GM12878 (cell line): Measurements from ENCODE around the gene ANAPC7. TPM values are rescaled to one million over a fixed set of nuclear protein-coding genes. Genes with fewer than 3 reads are reported as not detected.

Source experiments
- ATAC-seq: fragments of 200-7000 bp; cut with Tn5 transposase; 3 replicates; pipeline ENCODE4 v1.9.1; 2020; ENCODE audit warnings: mild to moderate bottlenecking, moderate library complexity
- BruUV-seq: library from RNA; stranded (reverse); fragments of 400-500 nt; replicated peaks from 2 replicates; lab custom pipeline; 2021; lab: Mats Ljungman, UMichigan
- CTCF ChIA-PET: fragments of 300-600 bp; sonication (Branson Sonifier 250); formaldehyde crosslinking; extraction: SDS; loops from one replicate; lab custom pipeline; 2021; ENCODE audit warnings: inconsistent platforms; lab: Yijun Ruan, JAX
- POLR2A ChIA-PET: fragments of 350-600 bp; formaldehyde crosslinking; extraction: SDS; loops from one replicate; lab custom pipeline; 2021; ENCODE audit warnings: inconsistent platforms; lab: Charles Lee
- RAD21 ChIA-PET: fragments of 300-600 bp; sonication (Branson Sonifier 250); formaldehyde crosslinking; loops from one replicate; lab custom pipeline; 2023; ENCODE audit warnings: antibody characterized with exemption; ENCODE audit not compliant: unreplicated experiment; lab: Charles Lee
- SMC1A ChIA-PET: fragments of 300-600 bp; sonication (Branson Sonifier 250); formaldehyde crosslinking; loops from one replicate; lab custom pipeline; 2023; ENCODE audit not compliant: unreplicated experiment, uncharacterized antibody; lab: Charles Lee
- DNase-seq: peaks from one replicate; pipeline ENCODE4 v3.0.0-alpha.2; 2011; ENCODE audit warnings: low read depth, low spot score
- FAIRE-seq: peaks from 3 replicates; lab custom pipeline; 2011; peaks lifted over from hg19 to GRCh38; lab: Jason Lieb, UNC
- H2AFZ ChIP-seq: 2 replicates; pipeline ENCODE4 v1.6.0; 2011; ENCODE audit warnings: low read depth, low read length, control low read depth; ENCODE audit not compliant: control insufficient read depth
- H3K27ac ChIP-seq: 2 replicates; pipeline ENCODE4 v1.5.1; 2011; ENCODE audit warnings: control low read depth; ENCODE audit not compliant: control insufficient read depth, insufficient read depth
- H3K27me3 ChIP-seq, 2 experiments: replicated peaks in 1 of 2; 2 replicates each; pipeline versions ENCODE4 v1.6.0 to v1.6.1; 2011; ENCODE audit warnings: low read length in 1 of 2; ENCODE audit not compliant: control insufficient read depth in 2 of 2, insufficient read depth in 2 of 2
- H3K36me3 ChIP-seq, 2 experiments: 2 replicates each; pipeline ENCODE4 v1.5.1; 2011; ENCODE audit warnings: low read length in 1 of 2; ENCODE audit not compliant: control insufficient read depth in 2 of 2, insufficient read depth in 2 of 2
- H3K4me1 ChIP-seq: 2 replicates; pipeline ENCODE4 v1.6.1; 2011; ENCODE audit warnings: mild to moderate bottlenecking, low read length, moderate library complexity, mixed read lengths; ENCODE audit not compliant: control insufficient read depth, insufficient read depth
- H3K4me2 ChIP-seq: 2 replicates; pipeline ENCODE4 v1.6.0; 2011; ENCODE audit warnings: control low read depth; ENCODE audit not compliant: control insufficient read depth, insufficient read depth
- H3K4me3 ChIP-seq: fragments of 200-600 bp; sonication (generic); 2 replicates; pipeline ENCODE4 v1.5.1; 2016
- H3K79me2 ChIP-seq: 2 replicates; pipeline ENCODE4 v1.6.0; 2011; ENCODE audit warnings: low read length; ENCODE audit not compliant: control insufficient read depth, insufficient read depth
- H3K9ac ChIP-seq: 2 replicates; pipeline ENCODE4 v1.8.0; 2011; ENCODE audit warnings: low read length, control low read depth, mixed read lengths; ENCODE audit not compliant: control insufficient read depth, insufficient read depth
- H3K9me3 ChIP-seq: replicated peaks from 3 replicates; pipeline ENCODE4 v1.5.1; 2011; ENCODE audit warnings: mild to moderate bottlenecking, low read length; ENCODE audit not compliant: control insufficient read depth, insufficient read depth
- H4K20me1 ChIP-seq: 2 replicates; pipeline ENCODE4 v1.6.0; 2011; ENCODE audit not compliant: control insufficient read depth, insufficient read depth
- NRF1 ChIP-seq: conservative IDR thresholded peaks from 2 replicates; pipeline ENCODE4 v1.6.1; 2011; ENCODE audit warnings: mild to moderate bottlenecking, low read depth, low read length, improper control_type of control experiment
- SIN3A ChIP-seq: IDR thresholded peaks from 2 replicates; pipeline ENCODE4 v1.6.1; 2012; ENCODE audit warnings: low read depth, low read length, improper control_type of control experiment
- SUPT20H ChIP-seq: IDR thresholded peaks from 2 replicates; pipeline ENCODE4 v1.6.1; 2011; ENCODE audit warnings: low read depth, mild to moderate bottlenecking, low read length, moderate library complexity, borderline replicate concordance; ENCODE audit not compliant: control insufficient read depth
- WGBS: methylation state at CpG from one replicate; pipeline ENCODE4 v1.1.6; 2016; ENCODE audit warnings: low lambda C conversion rate; ENCODE audit not compliant: insufficient replicate concordance, insufficient coverage; ENCODE audit errors: missing lambda C conversion rate; 5-methylcytosine and 5-hydroxymethylcytosine counted together
- in situ Hi-C: fragments of 300-500 bp; cut with MboI; formaldehyde crosslinking; loops from 9 replicates; pipeline ENCODE4 v1.14.3; 2018; ENCODE audit warnings: mixed read lengths
- intact Hi-C: fragments of 100-400 bp; cut with micrococcal nuclease; formaldehyde crosslinking; loops from one replicate; pipeline ENCODE4 v1.14.2; 2022; ENCODE audit not compliant: unreplicated experiment
- polyA plus RNA-seq, 11 experiments: library from polyadenylated mRNA; depleted of rRNA in 4 of 11; unstranded in 6 of 11; stranded (reverse) in 5 of 11; fragments of >200 nt; fragmentation: Nextera tagmentation in 4 of 11; fragmentation: Illumina TruSeq in 1 of 11; extraction: Ambion mirVana in 4 of 11; extraction: Trizol in 1 of 11; gene quantifications; 1 replicate in 1 of 11; 2 replicates in 10 of 11; pipeline versions ENCODE4 v1.2.1 to v1.2.3, GENCODE V29; 2011 to 2016; ENCODE audit warnings: inconsistent platforms in 2 of 11, missing spikeins in 2 of 11, low read depth in 1 of 11
- total RNA-seq, 4 experiments: library from RNA; depleted of rRNA in 3 of 4; stranded (reverse); fragments of >200 nt in 3 of 4; fragmentation: Illumina TruSeq in 1 of 4; extraction: Trizol in 1 of 4; gene quantifications; 2 replicates each; pipeline versions ENCODE4 v1.2.1 to v1.2.3, GENCODE V29; 2013 to 2021
- TF ChIP-seq, protein P1 (sequence below): IDR thresholded peaks from 2 replicates; pipeline ENCODE4 v1.6.1; 2011; ENCODE audit warnings: borderline replicate concordance, low read depth, mild to moderate bottlenecking, moderate library complexity, low read length; ENCODE audit not compliant: insufficient read depth, poor library complexity, severe bottlenecking

The ANAPC7 gene
- total and polyA plus RNA-seq, 10 of the 15 experiments (the other 5 are each of a cell fraction or from before 2014, with no cell fraction given) = 24.5 to 77.9 (median 58.6) TPM

DNA sequence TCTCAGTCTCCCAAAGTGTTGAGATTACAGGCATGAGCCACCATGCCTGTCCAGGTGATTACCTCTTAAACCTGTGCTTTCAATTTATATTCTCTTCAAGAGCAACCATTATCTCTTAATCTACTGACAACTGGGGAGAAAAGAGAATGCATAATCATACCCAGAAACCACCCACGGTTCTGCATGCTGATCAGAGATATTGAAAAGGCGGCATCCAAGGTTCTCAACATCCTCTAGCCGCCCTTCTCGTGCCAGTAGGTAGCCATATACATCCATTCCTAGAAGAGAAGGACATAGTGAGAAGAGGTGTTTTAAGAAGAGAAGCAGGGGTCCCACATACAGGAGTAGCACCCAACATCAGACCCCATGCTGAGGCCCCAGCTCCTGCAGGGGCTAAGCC lies 20.8 kb downstream of the ANAPC7 start:
- CTCF ChIA-PET = no interaction called here
- no peak overlapping the region for H3K27ac ChIP-seq
- H3K27me3 ChIP-seq = no peaks in the 10 kb centered on the region
- TF ChIP-seq NRF1 = no peak
- TF ChIP-seq, protein P1, sequence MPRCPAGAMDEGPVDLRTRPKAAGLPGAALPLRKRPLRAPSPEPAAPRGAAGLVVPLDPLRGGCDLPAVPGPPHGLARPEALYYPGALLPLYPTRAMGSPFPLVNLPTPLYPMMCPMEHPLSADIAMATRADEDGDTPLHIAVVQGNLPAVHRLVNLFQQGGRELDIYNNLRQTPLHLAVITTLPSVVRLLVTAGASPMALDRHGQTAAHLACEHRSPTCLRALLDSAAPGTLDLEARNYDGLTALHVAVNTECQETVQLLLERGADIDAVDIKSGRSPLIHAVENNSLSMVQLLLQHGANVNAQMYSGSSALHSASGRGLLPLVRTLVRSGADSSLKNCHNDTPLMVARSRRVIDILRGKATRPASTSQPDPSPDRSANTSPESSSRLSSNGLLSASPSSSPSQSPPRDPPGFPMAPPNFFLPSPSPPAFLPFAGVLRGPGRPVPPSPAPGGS = no peak
- TF ChIP-seq SUPT20H = no peak
- TF ChIP-seq, all 136 proteins: peak for 0
- ATAC-seq = no peak
- H3K4me1 ChIP-seq = peaks cover 12% of the 10 kb centered on the region
- H2AFZ ChIP-seq = no peak overlapping the region
- in situ Hi-C loops (no loop called here), intact Hi-C loops (no loop called here)
- H3K36me3 ChIP-seq = peaks cover 9 to 35% of the 10 kb centered on the region in 2 experiments
- H4K20me1 ChIP-seq = no peaks in the 10 kb centered on the region
- H3K4me3 ChIP-seq = no peak overlapping the region
- POLR2A ChIA-PET = no interaction called here
- no peak overlapping the region for H3K9ac ChIP-seq
- no peaks in the 10 kb centered on the region; the same call in 1 of the 2 replicates for H3K79me2 ChIP-seq
- DNase-seq = no peak
- RAD21 ChIA-PET = no interaction called here
- no TSS peak for BruUV-seq
- SMC1A ChIA-PET = no interaction called here
- H3K9me3 ChIP-seq = no peaks in the 10 kb centered on the region
- FAIRE-seq = no peak
- H3K4me2 ChIP-seq = no peak overlapping the region
- 58% methylated on average over 4 of the region's 4 CpGs for WGBS

DNA sequence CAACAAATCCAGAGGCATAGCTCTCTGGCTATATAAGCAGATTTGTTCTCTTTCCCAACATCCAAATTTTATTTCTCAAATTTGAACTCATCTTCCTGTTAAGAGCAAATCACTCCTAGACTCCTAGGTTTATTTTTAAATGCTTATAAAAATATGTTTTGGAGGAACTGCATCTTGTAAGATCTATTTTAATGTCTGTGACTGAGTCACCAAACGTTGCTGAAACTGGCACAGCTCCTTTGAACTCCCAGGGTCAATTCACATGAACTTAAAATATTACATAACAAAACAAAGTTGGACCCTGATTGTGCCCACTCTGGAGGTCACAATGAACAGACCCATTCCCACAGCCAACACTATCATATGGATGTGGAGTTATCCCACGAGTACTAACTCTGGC lies 23.9 kb downstream of the ANAPC7 start:
- FAIRE-seq = no peak
- no peak for TF ChIP-seq SIN3A
- no peak for DNase-seq
- Histone ChIP-seq H3K4me3 (no peak overlapping the region), H3K9me3 (no peaks in the 10 kb centered on the region), H2AFZ (no peak overlapping the region), H3K27ac (no peak overlapping the region), H4K20me1 (no peaks in the 10 kb centered on the region), H3K9ac (no peak overlapping the region), H3K27me3 (no peaks in the 10 kb centered on the region), H3K36me3 (peaks cover 11 to 29% of the 10 kb centered on the region in 2 experiments), H3K4me1 (peaks cover 3% of the 10 kb centered on the region), H3K4me2 (no peak overlapping the region), H3K79me2 (no peaks in the 10 kb centered on the region)
- POLR2A ChIA-PET = interaction anchor here (1.0 to 1.9 kb wide), 2 partner anchors 8 to 26 kb away, joined by 3 to 9 read pairs; no protein-coding TSS in a partner anchor
- WGBS = 47% methylated on average over 2 of the region's 2 CpGs
- RAD21 ChIA-PET = no interaction called here
- ATAC-seq = no peak
- no TSS peak for BruUV-seq
- in situ Hi-C loops (no loop called here), intact Hi-C loops (no loop called here)
- CTCF ChIA-PET = interaction anchor here (1.1 kb wide), 1 partner anchor 52 kb away, joined by 7 read pairs; no protein-coding TSS in a partner anchor
- SMC1A ChIA-PET = interaction anchor here (0.9 to 1.2 kb wide), 4 partner anchors 11 to 280 kb away, joined by 3 to 5 read pairs (median 4); no protein-coding TSS in a partner anchor
